ENCODE measurements around the gene LASP1. TPM values are rescaled to one million over a fixed set of nuclear protein-coding genes. Genes with fewer than 3 reads are reported as not detected.

The LASP1 gene
- polyA plus RNA-seq, 1 donor (not counting 4 experiments of a cell fraction or from before 2014, with no cell fraction given), result 88.1 TPM

GRCh38 chr17:38892620-38893019, 22.8 kb downstream of the LASP1 start:
- no peak for DNase-seq (ENCODE audit: low read depth, low spot score)
- H2AFZ ChIP-seq (ENCODE audit: control insufficient read depth, low read length), result no peak overlapping the region
- peaks cover 52 to 64% of the 10 kb centered on the region in 2 experiments for H3K36me3 ChIP-seq (ENCODE audit: control insufficient read depth in 2 of 2, extremely low read depth in 1 of 2, insufficient read depth in 2 of 2, low read length in 2 of 2)
- H3K27ac ChIP-seq (ENCODE audit: control insufficient read depth, insufficient read depth, low read length), result no peak overlapping the region
- no peaks in the 10 kb centered on the region for H3K27me3 ChIP-seq (ENCODE audit: control insufficient read depth, extremely low read depth, insufficient read depth, low read length)
- H3K4me3 ChIP-seq (ENCODE audit: control insufficient read depth in 2 of 3, extremely low read depth in 1 of 3, insufficient read depth in 2 of 3, low read depth in 1 of 3, low read length in 3 of 3), result no peak overlapping the region
- no peaks in the 10 kb centered on the region for H3K9me3 ChIP-seq (ENCODE audit: control insufficient read depth, low read depth, low read length)
- peaks cover 5% of the 10 kb centered on the region for H4K20me1 ChIP-seq (ENCODE audit: control insufficient read depth, extremely low read depth, insufficient read depth, low read length)
- FAIRE-seq, result no peak
- no peaks in the 10 kb centered on the region for H3K4me1 ChIP-seq (ENCODE audit: control insufficient read depth, extremely low read depth, insufficient read depth, low read length)
- no peaks in the 10 kb centered on the region for H3K9me1 ChIP-seq (ENCODE audit: control insufficient read depth, extremely low read depth, insufficient read depth, low read length)
- H3K79me2 ChIP-seq (ENCODE audit: control insufficient read depth, insufficient read depth, low read length), result peaks cover 24% of the 10 kb centered on the region
- dilution Hi-C loops (cut with MboI; ENCODE audit: extremely low pct_ligation_motif_present, low sequenced_read_pairs), result no loop called here
- no peak overlapping the region for H3K4me2 ChIP-seq (ENCODE audit: control insufficient read depth, extremely low read depth, insufficient read depth, low read depth, low read length)
- TF ChIP-seq CTCF (optimal IDR thresholded peaks at IDR 0.05 in 1 of 3, IDR thresholded peaks at IDR 0.05 in 1 of 3, conservative IDR thresholded peaks at IDR 0.05 in 1 of 3; ENCODE audit: extremely low read depth in 1 of 3, insufficient read depth in 2 of 3, low read length in 3 of 3) (no peak), EZH2 (IDR thresholded peaks at IDR 0.05; ENCODE audit: low read length) (no peak)
- H3K9ac ChIP-seq (ENCODE audit: control insufficient read depth, extremely low read depth, insufficient read depth, low read length), result no peak overlapping the region

GRCh38 chr17:38893113-38893512, 23.3 kb downstream of the LASP1 start:
- no peaks in the 10 kb centered on the region for H3K4me1 ChIP-seq (ENCODE audit: control insufficient read depth, extremely low read depth, insufficient read depth, low read length)
- no peaks in the 10 kb centered on the region for H3K27me3 ChIP-seq (ENCODE audit: control insufficient read depth, extremely low read depth, insufficient read depth, low read length)
- no peak overlapping the region for H3K9ac ChIP-seq (ENCODE audit: control insufficient read depth, extremely low read depth, insufficient read depth, low read length)
- H3K4me3 ChIP-seq (ENCODE audit: control insufficient read depth in 2 of 3, extremely low read depth in 1 of 3, insufficient read depth in 2 of 3, low read depth in 1 of 3, low read length in 3 of 3), result no peak overlapping the region
- H3K4me2 ChIP-seq (ENCODE audit: control insufficient read depth, extremely low read depth, insufficient read depth, low read depth, low read length), result no peak overlapping the region
- H3K9me3 ChIP-seq (ENCODE audit: control insufficient read depth, low read depth, low read length), result no peaks in the 10 kb centered on the region
- H4K20me1 ChIP-seq (ENCODE audit: control insufficient read depth, extremely low read depth, insufficient read depth, low read length), result peaks cover under 1% of the 10 kb centered on the region
- H3K79me2 ChIP-seq (ENCODE audit: control insufficient read depth, insufficient read depth, low read length), result peaks cover 19% of the 10 kb centered on the region
- TF ChIP-seq EZH2 (IDR thresholded peaks at IDR 0.05; ENCODE audit: low read length) (no peak), CTCF (optimal IDR thresholded peaks at IDR 0.05 in 1 of 3, IDR thresholded peaks at IDR 0.05 in 1 of 3, conservative IDR thresholded peaks at IDR 0.05 in 1 of 3; ENCODE audit: extremely low read depth in 1 of 3, insufficient read depth in 2 of 3, low read length in 3 of 3) (no peak)
- H3K27ac ChIP-seq (ENCODE audit: control insufficient read depth, insufficient read depth, low read length), result no peak overlapping the region
- FAIRE-seq (no peak), DNase-seq (ENCODE audit: low read depth, low spot score) (no peak)
- H3K9me1 ChIP-seq (ENCODE audit: control insufficient read depth, extremely low read depth, insufficient read depth, low read length), result no peaks in the 10 kb centered on the region
- no peak overlapping the region for H2AFZ ChIP-seq (ENCODE audit: control insufficient read depth, low read length)
- dilution Hi-C loops (cut with MboI; ENCODE audit: extremely low pct_ligation_motif_present, low sequenced_read_pairs), result no loop called here
- H3K36me3 ChIP-seq (ENCODE audit: control insufficient read depth in 2 of 2, extremely low read depth in 1 of 2, insufficient read depth in 2 of 2, low read length in 2 of 2), result peaks cover 52 to 61% of the 10 kb centered on the region in 2 experiments

Data from keratinocyte (primary cell).